Esophagus muscularis mucosa (tissue), 4 donors: Measurements from ENCODE around the gene CEP55. TPM values are rescaled to one million over a fixed set of nuclear protein-coding genes. Genes with fewer than 3 reads are reported as not detected.

Source experiments
- DNase-seq: peaks from one replicate; pipeline ENCODE4 v3.0.0-alpha.2; 2017; ENCODE audit errors: extremely low spot score
- H3K27ac ChIP-seq, 4 donors: fragments of 200-600 bp; sonication (generic); replicated peaks in 1 of 4; 1 replicate in 3 of 4; 2 replicates in 1 of 4; pipeline ENCODE4 v1.5.1; 2016 to 2019; ENCODE audit warnings: mild to moderate bottlenecking in 1 of 4
- H3K27me3 ChIP-seq, 4 donors: fragments of 200-600 bp; sonication (generic); one replicate each; pipeline versions ENCODE4 v1.5.1 to v1.6.0; 2016 to 2019
- H3K36me3 ChIP-seq, 4 donors: fragments of 200-600 bp; sonication (generic); one replicate each; pipeline ENCODE4 v1.5.1; 2016 to 2019
- H3K4me1 ChIP-seq, 4 donors: fragments of 200-600 bp; sonication (generic); one replicate each; pipeline ENCODE4 v1.5.1; 2016 to 2019
- H3K4me3 ChIP-seq, 4 donors: fragments of 200-600 bp; sonication (generic); 1 replicate in 2 of 4; 2 replicates in 2 of 4; pipeline ENCODE4 v1.5.1; 2016 to 2019; ENCODE audit warnings: mild to moderate bottlenecking in 4 of 4, moderate library complexity in 1 of 4
- H3K9me3 ChIP-seq, 4 donors: fragments of 200-600 bp; sonication (generic); 1 replicate in 3 of 4; 2 replicates in 1 of 4; pipeline ENCODE4 v1.5.1; 2016 to 2019
- CTCF ChIP-seq, 3 experiments: fragments of 200-600 bp in 2 of 3; fragments of 450-650 bp in 1 of 3; sonication (generic) in 2 of 3; IDR thresholded peaks; one replicate each; pipeline ENCODE4 v1.5.1; 2017 to 2019; ENCODE audit warnings: antibody characterized with exemption in 3 of 3, mild to moderate bottlenecking in 2 of 3, moderate library complexity in 1 of 3
- EP300 ChIP-seq: sonication (generic); formaldehyde crosslinking; IDR thresholded peaks from one replicate; pipeline ENCODE4 v1.6.1; 2017; ENCODE audit warnings: antibody characterized with exemption
- POLR2A ChIP-seq: fragments of 450-650 bp; IDR thresholded peaks from one replicate; pipeline ENCODE4 v1.6.1; 2017; ENCODE audit warnings: antibody characterized with exemption, moderate library complexity, mild to moderate bottlenecking, low read depth
- POLR2AphosphoS5 ChIP-seq, 2 donors: sonication (generic); formaldehyde crosslinking; IDR thresholded peaks; one replicate each; pipeline ENCODE4 v1.6.1; 2017; ENCODE audit warnings: antibody characterized with exemption in 2 of 2
- WGBS: methylation state at CpG from one replicate; pipeline ENCODE4 v1.1.5; 2018; 5-methylcytosine and 5-hydroxymethylcytosine counted together
- intact Hi-C: fragments of 100-400 bp; cut with DNase I; formaldehyde crosslinking; loops from one replicate; pipeline ENCODE4 v1.15.1; 2023
- total RNA-seq, 4 donors: library from RNA; depleted of rRNA; stranded (reverse); fragments of >200 nt; gene quantifications; one replicate each; pipeline versions ENCODE4 v1.1.0 to v1.2.1, GENCODE V29; 2016

CEP55 gene
- total RNA-seq, 4 donors from 2014 or later: 0.19 to 0.80 (median 0.50) TPM; not detected in 1

DNA sequence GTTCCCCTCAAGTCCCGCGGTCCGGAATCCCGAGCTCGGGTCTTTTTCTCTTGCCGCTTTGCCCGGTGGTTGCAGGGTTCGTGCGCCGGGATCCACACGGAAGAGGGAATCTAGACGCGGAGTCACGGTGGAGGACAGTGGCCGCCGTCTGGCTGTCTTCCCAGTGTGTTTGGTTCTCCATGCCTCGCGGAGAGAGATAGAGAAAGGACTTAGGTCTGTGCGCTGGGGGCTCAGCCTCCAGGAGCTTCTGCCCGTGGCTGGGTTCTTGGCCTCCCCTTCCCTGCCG lies 71.6 kb downstream of the CEP55 start:
- TF ChIP-seq POLR2A (no peak), POLR2AphosphoS5 (IDR thresholded peaks at IDR 0.05) (no peak), EP300 (no peak), CTCF (IDR thresholded peaks at IDR 0.05) (no peak)
- Histone ChIP-seq H3K4me1 (peaks cover 5 to 24% (median 20%) of the 10 kb centered on the region in 4 donors), H3K4me3 (peak overlapping the region in 2 of 4 donors; percentile 35 to 39), H3K27ac (no peak overlapping the region), H3K9me3 (no peaks in the 10 kb centered on the region), H3K27me3 (peaks cover 0 to 60% (median 16%) of the 10 kb centered on the region in 4 donors), H3K36me3 (no peaks in the 10 kb centered on the region)
- no peak for DNase-seq
- intact Hi-C loops: no loop called here
- 17% methylated on average over 15 of the region's 21 CpGs for WGBS

DNA sequence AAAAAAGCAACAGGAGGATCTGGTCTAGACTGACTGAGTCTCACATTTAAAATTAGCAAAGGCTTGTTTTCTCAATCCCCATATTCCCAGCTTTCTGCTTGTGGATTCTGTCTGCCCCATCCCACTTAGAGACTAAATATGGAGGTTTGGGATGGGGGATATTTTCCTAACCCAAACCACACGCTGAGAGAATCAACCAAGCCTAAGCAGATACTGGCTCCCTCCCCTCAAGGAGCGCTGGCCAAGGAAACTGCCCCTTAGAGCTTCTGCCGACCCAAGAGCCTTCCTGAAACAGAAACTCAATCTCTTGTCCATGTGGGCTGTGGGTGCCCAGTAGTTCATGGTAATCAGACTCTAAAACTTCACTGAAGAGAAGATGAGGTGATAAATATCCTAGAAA lies 74.0 kb downstream of the CEP55 start:
- peaks cover 10 to 24% (median 22%) of the 10 kb centered on the region in 4 donors for H3K4me1 ChIP-seq
- 50% methylated on average over 3 of the region's 3 CpGs for WGBS
- no peak overlapping the region for H3K4me3 ChIP-seq
- peaks cover 0 to 50% (median 16%) of the 10 kb centered on the region in 4 donors for H3K27me3 ChIP-seq
- DNase-seq: no peak
- no peaks in the 10 kb centered on the region for H3K9me3 ChIP-seq
- no peak overlapping the region for H3K27ac ChIP-seq
- no peak for TF ChIP-seq POLR2AphosphoS5 (IDR thresholded peaks at IDR 0.05)
- H3K36me3 ChIP-seq: no peaks in the 10 kb centered on the region
- intact Hi-C loops: no loop called here

DNA sequence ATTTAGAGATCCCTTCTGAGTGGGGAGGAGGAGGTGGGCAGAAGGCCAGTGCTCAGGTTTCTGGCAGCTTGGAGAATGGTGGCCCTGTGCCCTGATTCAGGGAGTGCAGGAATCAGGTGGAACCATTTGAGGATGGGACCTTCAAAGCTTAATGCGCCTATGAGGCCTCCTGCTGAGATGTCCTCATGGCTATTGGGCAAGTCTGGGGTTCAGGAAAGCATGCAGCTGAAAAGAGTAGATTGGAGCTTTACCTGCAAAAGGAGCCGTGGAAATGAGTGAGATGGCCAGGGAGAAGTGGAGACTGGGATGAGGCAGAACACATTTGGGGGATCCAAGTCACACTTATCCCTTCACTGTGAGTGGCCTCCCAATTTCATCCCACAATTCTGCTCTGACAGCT lies 76.2 kb downstream of the CEP55 start:
- peaks cover 4 to 12% (median 6%) of the 10 kb centered on the region in 4 donors for H3K4me1 ChIP-seq
- DNase-seq: no peak
- no peaks in the 10 kb centered on the region for H3K9me3 ChIP-seq
- peaks cover 0 to 28% (median 6%) of the 10 kb centered on the region in 4 donors for H3K27me3 ChIP-seq
- 35% methylated on average over 2 of the region's 2 CpGs for WGBS
- intact Hi-C loops: no loop called here
- no peak overlapping the region for H3K27ac ChIP-seq
- H3K36me3 ChIP-seq: no peaks in the 10 kb centered on the region
- no peak overlapping the region for H3K4me3 ChIP-seq
- TF ChIP-seq EP300 (no peak), POLR2A (no peak), POLR2AphosphoS5 (IDR thresholded peaks at IDR 0.05) (no peak), CTCF (IDR thresholded peaks at IDR 0.05) (no peak)

- DNase-seq: no peak
- no peaks in the 10 kb centered on the region for H3K9me3 ChIP-seq
- intact Hi-C loops: no loop called here
- H3K4me1 ChIP-seq: peaks cover 0 to 7% (median 3%) of the 10 kb centered on the region in 4 donors
- H3K36me3 ChIP-seq: no peaks in the 10 kb centered on the region
- H3K27ac ChIP-seq: no peak overlapping the region
- no peak for TF ChIP-seq POLR2A
- no peak for TF ChIP-seq POLR2AphosphoS5 (IDR thresholded peaks at IDR 0.05)
- no peak for TF ChIP-seq CTCF (IDR thresholded peaks at IDR 0.05)
- TF ChIP-seq EP300: no peak
- no peak overlapping the region for H3K4me3 ChIP-seq
- 53% methylated on average over 10 of the region's 10 CpGs for WGBS
- H3K27me3 ChIP-seq: peaks cover 0 to 21% (median 1%) of the 10 kb centered on the region in 4 donors
Measured at GRCh38 chr10:93573051-93573909, 76.9 kb downstream of the CEP55 start.

GRCh38 chr10:93573924-93574323 lies 77.5 kb downstream of the CEP55 start:
- H3K27me3 ChIP-seq: peaks cover 0 to 15% (median 0%) of the 10 kb centered on the region in 4 donors
- no peaks in the 10 kb centered on the region for H3K9me3 ChIP-seq
- intact Hi-C loops: no loop called here
- no peak for DNase-seq
- no peaks in the 10 kb centered on the region for H3K36me3 ChIP-seq
- peaks cover 0 to 7% (median 3%) of the 10 kb centered on the region in 4 donors for H3K4me1 ChIP-seq
- WGBS: 72% methylated on average over 3 of the region's 3 CpGs
- no peak for TF ChIP-seq CTCF (IDR thresholded peaks at IDR 0.05)
- TF ChIP-seq EP300: no peak
- TF ChIP-seq POLR2AphosphoS5 (IDR thresholded peaks at IDR 0.05): no peak
- no peak for TF ChIP-seq POLR2A
- H3K27ac ChIP-seq: no peak overlapping the region
- H3K4me3 ChIP-seq: no peak overlapping the region
